ENCODE data around the gene KDM2B.

The KDM2B gene

GRCh38 chr12:121530600-121531355 is 50.0 kb downstream of the KDM2B start:
- no peaks in the 10 kb centered on the region for H3K27me3 ChIP-seq (replicated peaks; ENCODE audit: control insufficient read depth, insufficient read depth, low read length)
- no peak for TF ChIP-seq CTCF (IDR thresholded peaks at IDR 0.05; ENCODE audit: insufficient read depth, low read length, poor library complexity, severe bottlenecking)
- H3K36me3 ChIP-seq (ENCODE audit: control insufficient read depth, insufficient read depth, low read length): peaks cover 3% of the 10 kb centered on the region
- H3K4me3 ChIP-seq (replicated peaks; ENCODE audit: low read depth, low read length): no peak overlapping the region; the same call in 1 of the 2 replicates
- peak; percentile 60 for DNase-seq (ENCODE audit: extremely low read depth, insufficient read length)

GRCh38 chr12:121529184-121529583 is 51.6 kb downstream of the KDM2B start:
- no peak for TF ChIP-seq CTCF (IDR thresholded peaks at IDR 0.05; ENCODE audit: insufficient read depth, low read length, poor library complexity, severe bottlenecking)
- Histone ChIP-seq H3K36me3 (ENCODE audit: control insufficient read depth, insufficient read depth, low read length) (peaks cover 10% of the 10 kb centered on the region), H3K4me3 (replicated peaks; ENCODE audit: low read depth, low read length) (no peak overlapping the region), H3K27me3 (replicated peaks; ENCODE audit: control insufficient read depth, insufficient read depth, low read length) (no peaks in the 10 kb centered on the region)
- DNase-seq (ENCODE audit: extremely low read depth, insufficient read length): no peak

- Histone ChIP-seq H3K36me3 (ENCODE audit: control insufficient read depth, insufficient read depth, low read length) (peaks cover 16% of the 10 kb centered on the region), H3K27me3 (replicated peaks; ENCODE audit: control insufficient read depth, insufficient read depth, low read length) (no peaks in the 10 kb centered on the region), H3K4me3 (replicated peaks; ENCODE audit: low read depth, low read length) (no peak overlapping the region)
- DNase-seq (ENCODE audit: extremely low read depth, insufficient read length): no peak
- TF ChIP-seq CTCF (IDR thresholded peaks at IDR 0.05; ENCODE audit: insufficient read depth, low read length, poor library complexity, severe bottlenecking): no peak
Observed at GRCh38 chr12:121525411-121525810, 55.4 kb downstream of the KDM2B start.

- no peak for DNase-seq (ENCODE audit: extremely low read depth, insufficient read length)
- no peak for TF ChIP-seq CTCF (IDR thresholded peaks at IDR 0.05; ENCODE audit: insufficient read depth, low read length, poor library complexity, severe bottlenecking)
- no peaks in the 10 kb centered on the region for H3K27me3 ChIP-seq (replicated peaks; ENCODE audit: control insufficient read depth, insufficient read depth, low read length)
- H3K4me3 ChIP-seq (replicated peaks; ENCODE audit: low read depth, low read length): no peak overlapping the region
- H3K36me3 ChIP-seq (ENCODE audit: control insufficient read depth, insufficient read depth, low read length): peaks cover 21% of the 10 kb centered on the region
Observed at GRCh38 chr12:121524196-121524916, 56.5 kb downstream of the KDM2B start.

GRCh38 chr12:121523741-121524140 is 57.1 kb downstream of the KDM2B start:
- no peak for TF ChIP-seq CTCF (IDR thresholded peaks at IDR 0.05; ENCODE audit: insufficient read depth, low read length, poor library complexity, severe bottlenecking)
- Histone ChIP-seq H3K4me3 (replicated peaks; ENCODE audit: low read depth, low read length) (peak overlapping the region; percentile 43), H3K36me3 (ENCODE audit: control insufficient read depth, insufficient read depth, low read length) (peaks cover 27% of the 10 kb centered on the region), H3K27me3 (replicated peaks; ENCODE audit: control insufficient read depth, insufficient read depth, low read length) (no peaks in the 10 kb centered on the region)
- peak; percentile 57 for DNase-seq (ENCODE audit: extremely low read depth, insufficient read length)

All from GM06990 (cell line).